MCF 10A (cell line): ENCODE results near the gene CCL14. TPM values are rescaled to one million over a fixed set of nuclear protein-coding genes. Genes with fewer than 3 reads are reported as not detected.

Source experiments
- BruUV-seq: library from RNA; stranded (reverse); fragments of 400-500 nt; replicated peaks from 2 replicates; lab custom pipeline; 2021; lab: Mats Ljungman, UMichigan
- CTCF ChIA-PET: fragments of 300-600 bp; sonication (Branson Sonifier 250); formaldehyde crosslinking; extraction: SDS; loops from one replicate; lab custom pipeline; 2021; ENCODE audit warnings: antibody characterized with exemption, inconsistent platforms; lab: Yijun Ruan, JAX
- POLR2A ChIA-PET: fragments of 300-600, 350-650 bp; sonication (Branson Sonifier 250); formaldehyde crosslinking; extraction: SDS; loops from one replicate; lab custom pipeline; 2020; ENCODE audit warnings: antibody characterized with exemption, inconsistent platforms; lab: Yijun Ruan, JAX
- DNase-seq: peaks from one replicate; pipeline ENCODE4 v3.0.0-alpha.2; 2018; ENCODE audit not compliant: unreplicated experiment
- H3K27ac Mint-ChIP-seq: one replicate; pipeline ENCODE4 v1.8.0; 2022; ENCODE audit warnings: mild to moderate bottlenecking, low read depth, mixed read lengths; ENCODE audit not compliant: unreplicated experiment
- H3K27me3 Mint-ChIP-seq: one replicate; pipeline ENCODE4 v1.8.0; 2022; ENCODE audit warnings: mixed read lengths; ENCODE audit not compliant: insufficient read depth, unreplicated experiment
- H3K36me3 Mint-ChIP-seq: one replicate; pipeline ENCODE4 v1.8.0; 2022; ENCODE audit warnings: mild to moderate bottlenecking, moderate library complexity, mixed read lengths; ENCODE audit not compliant: insufficient read depth, unreplicated experiment
- H3K4me1 Mint-ChIP-seq: one replicate; pipeline ENCODE4 v1.8.0; 2022; ENCODE audit warnings: mixed read lengths; ENCODE audit not compliant: insufficient read depth, unreplicated experiment
- H3K4me3 Mint-ChIP-seq: one replicate; pipeline ENCODE4 v1.8.0; 2022; ENCODE audit warnings: mild to moderate bottlenecking, moderate library complexity, mixed read lengths; ENCODE audit not compliant: unreplicated experiment
- H3K9me3 Mint-ChIP-seq: one replicate; pipeline ENCODE4 v1.8.0; 2022; ENCODE audit warnings: mixed read lengths; ENCODE audit not compliant: unreplicated experiment
- CTCF ChIP-seq: fragments of 200-600 bp; IDR thresholded peaks from one replicate; pipeline ENCODE4 v1.8.0; 2022; ENCODE audit warnings: antibody characterized with exemption, mild to moderate bottlenecking; ENCODE audit not compliant: unreplicated experiment
- intact Hi-C: fragments of 100-400 bp; cut with micrococcal nuclease; formaldehyde crosslinking; loops from 2 replicates; pipeline ENCODE4 v1.14.1; 2022
- total RNA-seq: library from RNA; stranded (reverse); gene quantifications from 2 replicates; pipeline ENCODE4 v1.2.3, GENCODE V29; 2022

CCL14 gene
- total RNA-seq, 1 experiment from 2014 or later: not detected

GRCh38 chr17:35953720-35954119 lies 32.8 kb downstream of the CCL14 start:
- Mint-ChIP-seq H3K27ac (no peak overlapping the region), H3K27me3 (peaks cover 59% of the 10 kb centered on the region), H3K36me3 (no peaks in the 10 kb centered on the region), H3K4me1 (no peaks in the 10 kb centered on the region), H3K4me3 (no peak overlapping the region), H3K9me3 (no peaks in the 10 kb centered on the region)
- no peak for TF ChIP-seq CTCF
- CTCF ChIA-PET: no interaction called here
- intact Hi-C loops: no loop called here
- no peak for DNase-seq
- POLR2A ChIA-PET: no interaction called here
- BruUV-seq: no TSS peak

GRCh38 chr17:35949401-35949800 lies 37.1 kb downstream of the CCL14 start:
- intact Hi-C loops: no loop called here
- no peaks in the 10 kb centered on the region for H3K36me3 Mint-ChIP-seq
- H3K4me1 Mint-ChIP-seq: no peaks in the 10 kb centered on the region
- no peak overlapping the region for H3K4me3 Mint-ChIP-seq
- ChIA-PET POLR2A (no interaction called here), CTCF (interaction anchor here (0.6 to 3.4 kb wide), 7 partner anchors 9 to 201 kb away, joined by 3 to 13 read pairs (median 4); no protein-coding TSS in a partner anchor)
- DNase-seq: no peak
- no peak for TF ChIP-seq CTCF
- BruUV-seq: no TSS peak
- no peaks in the 10 kb centered on the region for H3K9me3 Mint-ChIP-seq
- H3K27ac Mint-ChIP-seq: no peak overlapping the region
- H3K27me3 Mint-ChIP-seq: peaks cover 23% of the 10 kb centered on the region

- CTCF ChIA-PET: interaction anchor here (0.6 to 3.4 kb wide), 16 partner anchors 7 to 776 kb away, joined by 3 to 22 read pairs (median 4); no protein-coding TSS in a partner anchor
- H3K4me1 Mint-ChIP-seq: no peaks in the 10 kb centered on the region
- H3K9me3 Mint-ChIP-seq: no peaks in the 10 kb centered on the region
- no peak overlapping the region for H3K4me3 Mint-ChIP-seq
- peaks cover 16% of the 10 kb centered on the region for H3K27me3 Mint-ChIP-seq
- H3K27ac Mint-ChIP-seq: no peak overlapping the region
- intact Hi-C loops: no loop called here
- no peak for DNase-seq
- H3K36me3 Mint-ChIP-seq: no peaks in the 10 kb centered on the region
- BruUV-seq: no TSS peak
- TF ChIP-seq CTCF: no peak
- POLR2A ChIA-PET: no interaction called here
Observed at GRCh38 chr17:35948092-35948491, 38.4 kb downstream of the CCL14 start.

- peak; percentile 69 for DNase-seq
- no peaks in the 10 kb centered on the region for H3K9me3 Mint-ChIP-seq
- peaks cover 15% of the 10 kb centered on the region for H3K27me3 Mint-ChIP-seq
- H3K4me3 Mint-ChIP-seq: peak overlapping the region; percentile 33
- H3K36me3 Mint-ChIP-seq: no peaks in the 10 kb centered on the region
- H3K27ac Mint-ChIP-seq: no peak overlapping the region
- BruUV-seq: no TSS peak
- intact Hi-C loops: loop anchor here (1.0 kb wide), 1 partner anchor 202 kb away; no protein-coding TSS in a partner anchor
- POLR2A ChIA-PET: no interaction called here
- TF ChIP-seq CTCF: peak; percentile 89
- no peaks in the 10 kb centered on the region for H3K4me1 Mint-ChIP-seq
- CTCF ChIA-PET: interaction anchor here (0.6 to 3.4 kb wide), 17 partner anchors 8 to 539 kb away, joined by 3 to 22 read pairs (median 3); no protein-coding TSS in a partner anchor
Observed at GRCh38 chr17:35947156-35947585, 39.4 kb downstream of the CCL14 start.
